Stimulated activated CD8-positive, alpha-beta memory T cell treated with anti-CD3 and anti-CD28 coated beads, Interleukin-15, amount 100 ng/mL, for 1 hour (primary cell): ENCODE results near the gene KLHL36.
"Not testable (repeated sequence)": the region's sequence is repeated elsewhere in the genome, so short reads cannot be mapped to it uniquely, and the experiment has no call there.

Experiments
- DNase-seq: peaks from one replicate; pipeline ENCODE4 v3.0.0-alpha.2; 2020; ENCODE audit warnings: low read depth

The KLHL36 gene

GRCh38 chr16:84616515-84616914, 31.8 kb upstream of the KLHL36 start:
- DNase-seq: no peak

- DNase-seq: no peak
These were observed 31.1 kb upstream of the KLHL36 start for GRCh38 chr16:84617041-84617790.

- DNase-seq: peak; percentile 87
These were observed 30.3 kb upstream of the KLHL36 start, which contains the start of gene COTL1 for GRCh38 chr16:84617791-84618580. TSS of gene COTL1 (minus strand) at chr16:84618078. CDS start at chr16:84617914, 164 bp downstream.

GRCh38 chr16:84618581-84619460, 29.5 kb upstream of the KLHL36 start:
- DNase-seq: no peak

GRCh38 chr16:84620913-84621312, 27.4 kb upstream of the KLHL36 start:
- not testable (repeated sequence) for DNase-seq

GRCh38 chr16:84625556-84625955, 22.8 kb upstream of the KLHL36 start:
- no peak for DNase-seq

- no peak for DNase-seq
These were observed 20.0 kb upstream of the KLHL36 start for GRCh38 chr16:84628226-84628731.

- DNase-seq: no peak
These were observed 18.7 kb upstream of the KLHL36 start for GRCh38 chr16:84629580-84629979.

- DNase-seq: no peak
These were observed 18.3 kb upstream of the KLHL36 start for GRCh38 chr16:84630009-84630408.

- no peak for DNase-seq
These were observed 17.7 kb upstream of the KLHL36 start for GRCh38 chr16:84630446-84631152.

- no peak for DNase-seq
These were observed 17.2 kb upstream of the KLHL36 start for GRCh38 chr16:84631153-84631466.

- no peak for DNase-seq
These were observed 16.4 kb upstream of the KLHL36 start for GRCh38 chr16:84631886-84632285.

GRCh38 chr16:84632862-84633261, 15.4 kb upstream of the KLHL36 start:
- not testable (repeated sequence) for DNase-seq

GRCh38 chr16:84633622-84634021, 14.7 kb upstream of the KLHL36 start:
- DNase-seq: no peak

- DNase-seq: no peak
These were observed 12.6 kb upstream of the KLHL36 start for GRCh38 chr16:84635702-84636101.

GRCh38 chr16:84637709-84638108, 10.6 kb upstream of the KLHL36 start:
- no peak for DNase-seq

- no peak for DNase-seq
These were observed 10.0 kb upstream of the KLHL36 start for GRCh38 chr16:84638231-84638806.

GRCh38 chr16:84640145-84640544, 8.2 kb upstream of the KLHL36 start:
- no peak for DNase-seq

- DNase-seq: no peak
These were observed 6.5 kb upstream of the KLHL36 start for GRCh38 chr16:84641643-84642358.

GRCh38 chr16:84643180-84643583, 5.1 kb upstream of the KLHL36 start:
- DNase-seq: no peak

- no peak for DNase-seq
These were observed 4.6 kb upstream of the KLHL36 start for GRCh38 chr16:84643674-84644073.
